Measurements from ENCODE around the gene KNCN. TPM values are rescaled to one million over a fixed set of nuclear protein-coding genes. Genes with fewer than 3 reads are reported as not detected.
A peak's percentile ranks its signal among the peaks of the same experiment; 100 is the strongest.

KNCN gene
- total RNA-seq, 1 donor from 2014 or later = not detected

GRCh38 chr1:46530311-46530710, 21.1 kb downstream of the KNCN start:
- Mint-ChIP-seq H3K27ac (ENCODE audit: unreplicated experiment) (no peak overlapping the region), H3K4me1 (ENCODE audit: low read depth) (peaks cover 3% of the 10 kb centered on the region), H3K9me3 (ENCODE audit: low read depth) (no peaks in the 10 kb centered on the region), H3K27me3 (ENCODE audit: low read depth) (peaks cover 41% of the 10 kb centered on the region), H3K36me3 (ENCODE audit: low read depth) (no peaks in the 10 kb centered on the region), H3K4me3 (ENCODE audit: unreplicated experiment) (no peak overlapping the region)
- TF ChIP-seq CTCF (IDR thresholded peaks at IDR 0.05) = no peak
- no peak for DNase-seq (ENCODE audit: low spot score)

- Mint-ChIP-seq H3K36me3 (ENCODE audit: low read depth) (no peaks in the 10 kb centered on the region), H3K4me3 (ENCODE audit: unreplicated experiment) (no peak overlapping the region), H3K27me3 (ENCODE audit: low read depth) (peaks cover 45% of the 10 kb centered on the region), H3K9me3 (ENCODE audit: low read depth) (no peaks in the 10 kb centered on the region), H3K27ac (ENCODE audit: unreplicated experiment) (no peak overlapping the region), H3K4me1 (ENCODE audit: low read depth) (peaks cover 3% of the 10 kb centered on the region)
- no peak for TF ChIP-seq CTCF (IDR thresholded peaks at IDR 0.05)
- no peak for DNase-seq (ENCODE audit: low spot score)
Observed at GRCh38 chr1:46529031-46529630, 22.3 kb downstream of the KNCN start.

- peak; percentile 71 for TF ChIP-seq CTCF (IDR thresholded peaks at IDR 0.05)
- H3K27ac Mint-ChIP-seq (ENCODE audit: unreplicated experiment) = no peak overlapping the region
- no peaks in the 10 kb centered on the region for H3K36me3 Mint-ChIP-seq (ENCODE audit: low read depth)
- no peaks in the 10 kb centered on the region for H3K9me3 Mint-ChIP-seq (ENCODE audit: low read depth)
- H3K4me1 Mint-ChIP-seq (ENCODE audit: low read depth) = no peaks in the 10 kb centered on the region
- peaks cover 45% of the 10 kb centered on the region for H3K27me3 Mint-ChIP-seq (ENCODE audit: low read depth)
- DNase-seq (ENCODE audit: low spot score) = no peak
- H3K4me3 Mint-ChIP-seq (ENCODE audit: unreplicated experiment) = no peak overlapping the region
Observed at GRCh38 chr1:46528297-46528955, 23.0 kb downstream of the KNCN start.

- Mint-ChIP-seq H3K27ac (ENCODE audit: unreplicated experiment) (no peak overlapping the region), H3K9me3 (ENCODE audit: low read depth) (no peaks in the 10 kb centered on the region), H3K36me3 (ENCODE audit: low read depth) (no peaks in the 10 kb centered on the region), H3K4me1 (ENCODE audit: low read depth) (peaks cover 2% of the 10 kb centered on the region), H3K27me3 (ENCODE audit: low read depth) (peaks cover 45% of the 10 kb centered on the region), H3K4me3 (ENCODE audit: unreplicated experiment) (no peak overlapping the region)
- peak; percentile 90 for TF ChIP-seq CTCF (IDR thresholded peaks at IDR 0.05)
- DNase-seq (ENCODE audit: low spot score) = no peak
Observed at GRCh38 chr1:46527474-46528296, 23.8 kb downstream of the KNCN start.

GRCh38 chr1:46526691-46527291, 24.7 kb downstream of the KNCN start:
- Mint-ChIP-seq H3K4me1 (ENCODE audit: low read depth) (peaks cover 11% of the 10 kb centered on the region), H3K36me3 (ENCODE audit: low read depth) (no peaks in the 10 kb centered on the region), H3K27me3 (ENCODE audit: low read depth) (peaks cover 45% of the 10 kb centered on the region), H3K4me3 (ENCODE audit: unreplicated experiment) (no peak overlapping the region), H3K9me3 (ENCODE audit: low read depth) (no peaks in the 10 kb centered on the region), H3K27ac (ENCODE audit: unreplicated experiment) (no peak overlapping the region)
- no peak for DNase-seq (ENCODE audit: low spot score)
- TF ChIP-seq CTCF (IDR thresholded peaks at IDR 0.05) = no peak

Data from chondrocyte (in vitro differentiated cells).